Measurements from ENCODE around the gene IGF2BP3.

DNA sequence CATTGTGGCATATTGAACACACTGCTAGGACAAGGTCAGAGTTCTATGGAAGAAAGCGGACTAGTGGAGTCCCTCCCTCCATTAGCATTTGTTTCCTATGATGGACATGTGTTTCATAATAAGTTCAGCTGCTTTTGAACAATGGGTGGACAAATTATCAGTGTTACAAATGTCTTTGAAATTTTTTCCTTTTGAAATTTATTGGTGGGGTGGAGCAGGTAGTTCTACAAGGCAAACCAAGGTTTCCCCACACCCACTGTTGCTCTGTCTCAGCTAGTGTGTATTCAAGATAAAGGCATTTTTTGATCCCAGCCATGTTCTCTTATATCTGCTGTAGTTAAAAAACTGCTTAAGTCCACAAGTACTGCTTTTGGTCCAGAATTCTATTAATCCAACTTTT, 91.3 kb downstream of the IGF2BP3 start:
- TF ChIP-seq EZH2 (IDR thresholded peaks at IDR 0.05; ENCODE audit: low read depth), result no peak
- TF ChIP-seq, protein P1, sequence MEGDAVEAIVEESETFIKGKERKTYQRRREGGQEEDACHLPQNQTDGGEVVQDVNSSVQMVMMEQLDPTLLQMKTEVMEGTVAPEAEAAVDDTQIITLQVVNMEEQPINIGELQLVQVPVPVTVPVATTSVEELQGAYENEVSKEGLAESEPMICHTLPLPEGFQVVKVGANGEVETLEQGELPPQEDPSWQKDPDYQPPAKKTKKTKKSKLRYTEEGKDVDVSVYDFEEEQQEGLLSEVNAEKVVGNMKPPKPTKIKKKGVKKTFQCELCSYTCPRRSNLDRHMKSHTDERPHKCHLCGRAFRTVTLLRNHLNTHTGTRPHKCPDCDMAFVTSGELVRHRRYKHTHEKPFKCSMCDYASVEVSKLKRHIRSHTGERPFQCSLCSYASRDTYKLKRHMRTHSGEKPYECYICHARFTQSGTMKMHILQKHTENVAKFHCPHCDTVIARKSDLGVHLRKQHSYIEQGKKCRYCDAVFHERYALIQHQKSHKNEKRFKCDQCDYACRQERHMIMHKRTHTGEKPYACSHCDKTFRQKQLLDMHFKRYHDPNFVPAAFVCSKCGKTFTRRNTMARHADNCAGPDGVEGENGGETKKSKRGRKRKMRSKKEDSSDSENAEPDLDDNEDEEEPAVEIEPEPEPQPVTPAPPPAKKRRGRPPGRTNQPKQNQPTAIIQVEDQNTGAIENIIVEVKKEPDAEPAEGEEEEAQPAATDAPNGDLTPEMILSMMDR (conservative IDR thresholded peaks at IDR 0.05), result no peak

All from PC-9 (cell line).